Esophagus squamous epithelium (tissue), 4 donors: ENCODE data around the gene ABO.
"Not testable (repeated sequence)": the region's sequence is repeated elsewhere in the genome, so short reads cannot be mapped to it uniquely, and the experiment has no call there.

Experiments
- POLR2A ChIP-seq, 4 donors: fragments of 450-650 bp; IDR thresholded peaks; one replicate each; pipeline ENCODE4 v1.6.1; 2017; ENCODE audit warnings: antibody characterized with exemption in 4 of 4, mild to moderate bottlenecking in 4 of 4, moderate library complexity in 3 of 4
- TF ChIP-seq, protein P1 (sequence below), 6 experiments: fragments of 450-650 bp in 4 of 6; fragments of 200-600 bp in 2 of 6; sonication (generic) in 2 of 6; IDR thresholded peaks; one replicate each; pipeline ENCODE4 v1.5.1; 2016 to 2019; ENCODE audit warnings: antibody characterized with exemption in 6 of 6, mild to moderate bottlenecking in 4 of 6, moderate library complexity in 4 of 6

DNA sequence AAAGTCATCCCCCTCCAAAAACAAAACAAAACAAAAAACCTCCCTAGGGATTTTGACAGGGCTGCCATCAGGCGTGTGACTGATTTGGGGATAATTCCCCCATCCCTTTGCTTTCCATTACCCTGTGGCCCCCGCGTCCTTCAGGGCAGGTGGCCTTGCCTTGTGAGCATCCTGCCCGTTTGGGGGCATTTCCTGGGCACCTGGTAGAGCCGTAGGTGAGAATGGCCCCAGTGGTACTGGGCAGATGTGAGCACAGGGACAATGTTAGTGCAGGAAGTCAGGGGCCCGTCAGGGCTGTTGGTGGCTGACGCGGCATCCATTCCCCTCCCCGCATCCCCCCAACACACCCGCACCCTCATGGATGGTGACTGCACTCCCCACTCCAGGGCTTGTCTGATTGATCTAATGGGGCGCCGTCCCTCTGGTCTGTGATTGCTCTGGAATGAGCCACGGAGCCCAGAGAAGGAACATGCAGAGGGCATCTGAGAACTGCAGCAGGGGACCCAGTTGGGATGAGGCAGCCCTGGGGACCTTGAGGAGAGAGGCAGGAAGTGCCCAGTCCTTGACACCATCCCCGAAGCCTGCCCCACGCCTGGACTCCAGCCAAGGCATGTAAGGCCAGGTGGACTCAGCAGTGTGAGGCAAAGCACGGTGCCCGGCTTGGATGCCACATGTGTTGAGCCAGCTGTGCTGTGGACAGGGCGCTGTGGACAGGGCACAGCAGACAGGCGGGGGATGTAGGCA lies 38.5 kb downstream of the ABO start:
- TF ChIP-seq, protein P1, sequence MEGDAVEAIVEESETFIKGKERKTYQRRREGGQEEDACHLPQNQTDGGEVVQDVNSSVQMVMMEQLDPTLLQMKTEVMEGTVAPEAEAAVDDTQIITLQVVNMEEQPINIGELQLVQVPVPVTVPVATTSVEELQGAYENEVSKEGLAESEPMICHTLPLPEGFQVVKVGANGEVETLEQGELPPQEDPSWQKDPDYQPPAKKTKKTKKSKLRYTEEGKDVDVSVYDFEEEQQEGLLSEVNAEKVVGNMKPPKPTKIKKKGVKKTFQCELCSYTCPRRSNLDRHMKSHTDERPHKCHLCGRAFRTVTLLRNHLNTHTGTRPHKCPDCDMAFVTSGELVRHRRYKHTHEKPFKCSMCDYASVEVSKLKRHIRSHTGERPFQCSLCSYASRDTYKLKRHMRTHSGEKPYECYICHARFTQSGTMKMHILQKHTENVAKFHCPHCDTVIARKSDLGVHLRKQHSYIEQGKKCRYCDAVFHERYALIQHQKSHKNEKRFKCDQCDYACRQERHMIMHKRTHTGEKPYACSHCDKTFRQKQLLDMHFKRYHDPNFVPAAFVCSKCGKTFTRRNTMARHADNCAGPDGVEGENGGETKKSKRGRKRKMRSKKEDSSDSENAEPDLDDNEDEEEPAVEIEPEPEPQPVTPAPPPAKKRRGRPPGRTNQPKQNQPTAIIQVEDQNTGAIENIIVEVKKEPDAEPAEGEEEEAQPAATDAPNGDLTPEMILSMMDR (IDR thresholded peaks at IDR 0.05), result not testable (repeated sequence)
- not testable (repeated sequence) for TF ChIP-seq POLR2A (IDR thresholded peaks at IDR 0.05)
